ENCODE data around the gene PTGDS.

Gene PTGDS

DNA sequence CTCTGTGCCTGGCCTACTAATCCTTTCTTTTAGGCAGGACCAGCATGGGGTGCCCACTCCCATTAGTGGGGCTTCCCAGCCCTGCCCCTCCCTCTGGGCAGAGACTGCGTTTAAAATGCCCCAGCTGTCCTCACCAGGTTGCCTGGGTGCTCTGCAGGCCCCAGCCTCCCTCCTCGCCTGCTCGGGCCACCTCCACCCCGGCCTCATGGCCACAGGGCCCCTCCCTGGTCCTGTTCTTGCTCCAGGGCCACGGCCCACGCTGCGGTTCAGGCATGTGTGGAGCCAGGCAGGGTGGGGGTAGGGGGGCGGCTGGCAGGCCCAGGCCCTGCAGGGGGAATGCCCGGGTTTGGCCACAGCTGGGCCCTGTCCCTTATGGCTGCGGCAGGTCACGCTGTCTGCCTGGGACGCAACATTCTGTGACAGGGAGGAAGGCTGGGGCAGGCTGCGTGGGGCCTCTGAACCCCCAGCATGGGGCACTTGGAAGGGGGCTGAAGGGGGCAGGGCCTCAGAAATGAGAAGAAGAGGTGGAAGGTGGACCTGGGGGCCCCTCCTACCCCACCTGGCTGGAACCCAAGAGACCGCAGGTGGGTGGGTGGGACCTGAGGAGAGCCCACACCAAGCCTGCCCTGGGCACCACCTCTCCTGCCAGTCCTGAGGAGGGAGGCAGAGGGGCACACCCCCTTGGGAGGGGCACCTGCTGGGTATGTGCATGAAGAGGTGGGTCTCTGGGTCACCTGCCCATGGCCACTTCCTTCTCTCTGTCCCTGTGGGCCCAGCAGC, 25.6 kb upstream of the PTGDS start, which contains the start of gene LCN12:
TSS of gene LCN12 (plus strand) at position 733 of the 780 bp plus-strand sequence. CDS start 55 bp downstream, outside the sequence.
- TF ChIP-seq USF1 (IDR thresholded peaks at IDR 0.05), result peak; percentile 62; the same call in 1 of the 2 replicates
- TF ChIP-seq ZBTB7A (IDR thresholded peaks at IDR 0.05; ENCODE audit: low read depth), result peak; percentile 23; the same call in 1 of the 2 replicates
- TF ChIP-seq TCF12 (IDR thresholded peaks at IDR 0.05; ENCODE audit: low read depth), result peak; percentile 36; the same call in 1 of the 2 replicates
- no peak for TF ChIP-seq TAF1 (IDR thresholded peaks at IDR 0.05; ENCODE audit: low read depth)
- TF ChIP-seq CEBPB (IDR thresholded peaks at IDR 0.05), result no peak
- TF ChIP-seq FOXM1 (IDR thresholded peaks at IDR 0.05; ENCODE audit: borderline replicate concordance, low read depth), result no peak
- TF ChIP-seq NFIC (IDR thresholded peaks at IDR 0.05), result 0 out of 2 replicates have a peak, but pooled peaks have one; percentile 24
- TF ChIP-seq, protein P1, sequence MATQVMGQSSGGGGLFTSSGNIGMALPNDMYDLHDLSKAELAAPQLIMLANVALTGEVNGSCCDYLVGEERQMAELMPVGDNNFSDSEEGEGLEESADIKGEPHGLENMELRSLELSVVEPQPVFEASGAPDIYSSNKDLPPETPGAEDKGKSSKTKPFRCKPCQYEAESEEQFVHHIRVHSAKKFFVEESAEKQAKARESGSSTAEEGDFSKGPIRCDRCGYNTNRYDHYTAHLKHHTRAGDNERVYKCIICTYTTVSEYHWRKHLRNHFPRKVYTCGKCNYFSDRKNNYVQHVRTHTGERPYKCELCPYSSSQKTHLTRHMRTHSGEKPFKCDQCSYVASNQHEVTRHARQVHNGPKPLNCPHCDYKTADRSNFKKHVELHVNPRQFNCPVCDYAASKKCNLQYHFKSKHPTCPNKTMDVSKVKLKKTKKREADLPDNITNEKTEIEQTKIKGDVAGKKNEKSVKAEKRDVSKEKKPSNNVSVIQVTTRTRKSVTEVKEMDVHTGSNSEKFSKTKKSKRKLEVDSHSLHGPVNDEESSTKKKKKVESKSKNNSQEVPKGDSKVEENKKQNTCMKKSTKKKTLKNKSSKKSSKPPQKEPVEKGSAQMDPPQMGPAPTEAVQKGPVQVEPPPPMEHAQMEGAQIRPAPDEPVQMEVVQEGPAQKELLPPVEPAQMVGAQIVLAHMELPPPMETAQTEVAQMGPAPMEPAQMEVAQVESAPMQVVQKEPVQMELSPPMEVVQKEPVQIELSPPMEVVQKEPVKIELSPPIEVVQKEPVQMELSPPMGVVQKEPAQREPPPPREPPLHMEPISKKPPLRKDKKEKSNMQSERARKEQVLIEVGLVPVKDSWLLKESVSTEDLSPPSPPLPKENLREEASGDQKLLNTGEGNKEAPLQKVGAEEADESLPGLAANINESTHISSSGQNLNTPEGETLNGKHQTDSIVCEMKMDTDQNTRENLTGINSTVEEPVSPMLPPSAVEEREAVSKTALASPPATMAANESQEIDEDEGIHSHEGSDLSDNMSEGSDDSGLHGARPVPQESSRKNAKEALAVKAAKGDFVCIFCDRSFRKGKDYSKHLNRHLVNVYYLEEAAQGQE (IDR thresholded peaks at IDR 0.05; ENCODE audit: low read depth), result no peak
- no peak for TF ChIP-seq TEAD4 (IDR thresholded peaks at IDR 0.05)
- TF ChIP-seq, protein P2, sequence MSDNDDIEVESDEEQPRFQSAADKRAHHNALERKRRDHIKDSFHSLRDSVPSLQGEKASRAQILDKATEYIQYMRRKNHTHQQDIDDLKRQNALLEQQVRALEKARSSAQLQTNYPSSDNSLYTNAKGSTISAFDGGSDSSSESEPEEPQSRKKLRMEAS (IDR thresholded peaks at IDR 0.05), result no peak
- TF ChIP-seq EGR1 (IDR thresholded peaks at IDR 0.05), result no peak

- TF ChIP-seq TCF12 (IDR thresholded peaks at IDR 0.05; ENCODE audit: low read depth) (peak; percentile 0; the same call in 1 of the 2 replicates), YY1 (IDR thresholded peaks at IDR 0.05; ENCODE audit: low read depth) (no peak)
These were observed 24.9 kb upstream of the PTGDS start for GRCh38 chr9:136952321-136952850.

- TF ChIP-seq YY1 (IDR thresholded peaks at IDR 0.05; ENCODE audit: low read depth) (no peak), RAD21 (IDR thresholded peaks at IDR 0.05; ENCODE audit: low read depth) (no peak), ZBTB7A (IDR thresholded peaks at IDR 0.05; ENCODE audit: low read depth) (no peak), EGR1 (IDR thresholded peaks at IDR 0.05) (no peak), EP300 (IDR thresholded peaks at IDR 0.05; ENCODE audit: borderline replicate concordance) (no peak), USF1 (IDR thresholded peaks at IDR 0.05) (no peak), TCF12 (IDR thresholded peaks at IDR 0.05; ENCODE audit: low read depth) (no peak), CEBPB (IDR thresholded peaks at IDR 0.05) (no peak)
These were observed 24.2 kb upstream of the PTGDS start for GRCh38 chr9:136952876-136953770.

DNA sequence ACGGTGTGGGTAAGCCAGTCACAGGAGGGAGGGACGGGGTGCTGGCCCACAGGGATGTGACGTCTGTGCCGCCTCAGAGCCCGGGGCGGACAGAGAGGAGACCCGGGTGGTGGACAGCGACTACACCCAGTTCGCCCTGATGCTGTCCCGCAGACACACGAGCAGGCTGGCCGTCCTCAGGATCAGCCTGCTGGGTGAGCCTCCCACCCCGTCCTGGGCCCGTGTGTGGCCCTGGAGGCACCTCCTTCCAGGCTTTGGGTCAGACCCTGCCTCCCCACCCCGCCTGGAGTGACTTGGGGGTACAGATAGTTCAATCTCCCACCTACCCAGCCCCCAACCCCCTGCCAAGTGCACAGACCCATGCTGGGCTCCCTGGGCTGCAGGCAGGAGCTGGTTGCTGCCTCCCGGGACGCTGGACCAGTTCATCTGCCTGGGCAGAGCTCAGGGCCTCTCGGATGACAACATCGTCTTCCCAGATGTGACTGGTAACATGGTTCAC, 23.5 kb upstream of the PTGDS start:
- TF ChIP-seq, protein P1 (IDR thresholded peaks at IDR 0.05; ENCODE audit: low read depth), result no peak
- no peak for TF ChIP-seq FOXM1 (IDR thresholded peaks at IDR 0.05; ENCODE audit: borderline replicate concordance, low read depth)
- no peak for TF ChIP-seq EGR1 (IDR thresholded peaks at IDR 0.05)
- TF ChIP-seq RAD21 (IDR thresholded peaks at IDR 0.05; ENCODE audit: low read depth), result no peak
- no peak for TF ChIP-seq NFIC (IDR thresholded peaks at IDR 0.05)
- TF ChIP-seq CEBPB (IDR thresholded peaks at IDR 0.05), result no peak
- no peak for TF ChIP-seq ZBTB7A (IDR thresholded peaks at IDR 0.05; ENCODE audit: low read depth)
- TF ChIP-seq TAF1 (IDR thresholded peaks at IDR 0.05; ENCODE audit: low read depth), result no peak
- TF ChIP-seq USF1 (IDR thresholded peaks at IDR 0.05), result no peak
- TF ChIP-seq EP300 (IDR thresholded peaks at IDR 0.05; ENCODE audit: borderline replicate concordance), result no peak
